Thoracic aorta (tissue), 2 donors: ENCODE results near the gene KIAA1755. TPM values are rescaled to one million over a fixed set of nuclear protein-coding genes. Genes with fewer than 3 reads are reported as not detected.

Experiments
- ATAC-seq: fragments of 150-250 bp; one replicate; pipeline ENCODE4 v1.8.0; 2017; ENCODE audit warnings: low read depth; ENCODE audit not compliant: insufficient number of reproducible peaks, low FRiP score
- DNase-seq: peaks from one replicate; pipeline ENCODE4 v3.0.0-alpha.2; 2020; ENCODE audit warnings: low spot score
- H3K27ac ChIP-seq, 2 donors: fragments of 200-600 bp; sonication (generic); 1 replicate in 1 of 2; 2 replicates in 1 of 2; pipeline ENCODE4 v1.5.1; 2016; ENCODE audit warnings: mild to moderate bottlenecking in 2 of 2, moderate library complexity in 2 of 2
- H3K27me3 ChIP-seq: fragments of 200-600 bp; sonication (generic); replicated peaks from 2 replicates; pipeline ENCODE4 v1.6.0; 2016; ENCODE audit warnings: mild to moderate bottlenecking; ENCODE audit not compliant: insufficient read depth
- H3K36me3 ChIP-seq: fragments of 200-600 bp; sonication (generic); one replicate; pipeline ENCODE4 v1.5.1; 2016
- H3K4me1 ChIP-seq, 2 donors: fragments of 200-600 bp; sonication (generic); 1 replicate in 1 of 2; 2 replicates in 1 of 2; pipeline versions ENCODE4 v1.5.1 to v1.6.0; 2016; ENCODE audit warnings: low read depth in 2 of 2, mild to moderate bottlenecking in 1 of 2; ENCODE audit not compliant: control insufficient read depth in 1 of 2
- H3K4me3 ChIP-seq: fragments of 200-600 bp; sonication (generic); 2 replicates; pipeline ENCODE4 v1.5.1; 2016; ENCODE audit warnings: mild to moderate bottlenecking
- H3K9me3 ChIP-seq: fragments of 200-600 bp; sonication (generic); 2 replicates; pipeline ENCODE4 v1.5.1; 2016
- CTCF ChIP-seq: fragments of 200-600 bp; sonication (generic); IDR thresholded peaks from one replicate; pipeline ENCODE4 v1.5.1; 2019; ENCODE audit warnings: antibody characterized with exemption
- total RNA-seq, 2 donors: library from RNA; depleted of rRNA; stranded (reverse); fragments of >200 nt; gene quantifications; one replicate each; pipeline versions ENCODE4 v1.1.0 to v1.2.3, GENCODE V29; 2016

Gene KIAA1755
- total RNA-seq, 2 donors from 2014 or later = 11.0 to 45.4 TPM

GRCh38 chr20:38181207-38181801, 79.2 kb downstream of the KIAA1755 start:
- DNase-seq = no peak
- no peaks in the 10 kb centered on the region for H3K36me3 ChIP-seq

GRCh38 chr20:38180781-38181180, 79.8 kb downstream of the KIAA1755 start:
- no peak for DNase-seq
- no peak for TF ChIP-seq CTCF
- H3K36me3 ChIP-seq = no peaks in the 10 kb centered on the region

More at GRCh38 chr20:38181207-38181801, 79.2 kb downstream of the KIAA1755 start:
- Histone ChIP-seq H3K27me3 (no peaks in the 10 kb centered on the region), H3K4me3 (no peak overlapping the region), H3K4me1 (no peaks in the 10 kb centered on the region), H3K9me3 (no peaks in the 10 kb centered on the region), H3K27ac (no peak overlapping the region)
- ATAC-seq = no peak
- no peak for TF ChIP-seq CTCF

GRCh38 chr20:38179846-38180245, 80.7 kb downstream of the KIAA1755 start:
- TF ChIP-seq CTCF = no peak
- ATAC-seq = no peak
- no peaks in the 10 kb centered on the region for H3K27me3 ChIP-seq
- H3K4me1 ChIP-seq = no peaks in the 10 kb centered on the region
- no peak for DNase-seq
- H3K27ac ChIP-seq = no peak overlapping the region
- H3K9me3 ChIP-seq = no peaks in the 10 kb centered on the region
- no peak overlapping the region for H3K4me3 ChIP-seq
- no peaks in the 10 kb centered on the region for H3K36me3 ChIP-seq

More at GRCh38 chr20:38180781-38181180, 79.8 kb downstream of the KIAA1755 start:
- H3K4me3 ChIP-seq = no peak overlapping the region
- H3K27ac ChIP-seq = no peak overlapping the region
- ATAC-seq = no peak
- no peaks in the 10 kb centered on the region for H3K9me3 ChIP-seq
- H3K27me3 ChIP-seq = no peaks in the 10 kb centered on the region
- no peaks in the 10 kb centered on the region for H3K4me1 ChIP-seq

- H3K27me3 ChIP-seq = no peaks in the 10 kb centered on the region
- no peaks in the 10 kb centered on the region for H3K36me3 ChIP-seq
- H3K4me3 ChIP-seq = no peak overlapping the region
- no peak for TF ChIP-seq CTCF
- H3K9me3 ChIP-seq = no peaks in the 10 kb centered on the region
- ATAC-seq (no peak), DNase-seq (no peak)
- peaks cover 2 to 3% of the 10 kb centered on the region in 2 donors for H3K4me1 ChIP-seq
- no peak overlapping the region for H3K27ac ChIP-seq
Observed at GRCh38 chr20:38178581-38178980, 82.0 kb downstream of the KIAA1755 start.

GRCh38 chr20:38178065-38178491, 82.5 kb downstream of the KIAA1755 start:
- no peak for TF ChIP-seq CTCF
- no peak for ATAC-seq
- no peak for DNase-seq

More at GRCh38 chr20:38178065-38178491, 82.5 kb downstream of the KIAA1755 start:
- H3K4me1 ChIP-seq = peaks cover 2 to 8% of the 10 kb centered on the region in 2 donors
- no peaks in the 10 kb centered on the region for H3K27me3 ChIP-seq
- no peaks in the 10 kb centered on the region for H3K36me3 ChIP-seq
- H3K4me3 ChIP-seq = no peak overlapping the region
- no peaks in the 10 kb centered on the region for H3K9me3 ChIP-seq
- no peak overlapping the region for H3K27ac ChIP-seq
